ENCODE measurements around the gene RO60. TPM values are rescaled to one million over a fixed set of nuclear protein-coding genes. Genes with fewer than 3 reads are reported as not detected.

RO60 gene
- total RNA-seq, 1 donor from 2014 or later, result 87.8 TPM

GRCh38 chr1:193108471-193108870, 49.1 kb downstream of the RO60 start:
- no peak for TF ChIP-seq CTCF (IDR thresholded peaks at IDR 0.05; ENCODE audit: unreplicated experiment)
- Mint-ChIP-seq H3K36me3 (ENCODE audit: insufficient read depth) (no peaks in the 10 kb centered on the region), H3K27me3 (peaks cover 2% of the 10 kb centered on the region), H3K27ac (peak overlapping the region; percentile 41), H3K4me1 (ENCODE audit: low read depth) (peaks cover 12% of the 10 kb centered on the region), H3K9me3 (ENCODE audit: low read depth) (no peaks in the 10 kb centered on the region), H3K4me3 (ENCODE audit: low read depth) (no peak overlapping the region)
- DNase-seq (ENCODE audit: low spot score, unreplicated experiment), result no peak

Other genes with a start within 250 kb of the RO60 start
- gene UCHL5, start 252 bp upstream of the RO60 start, total RNA-seq, result 25.3 and 28.5 TPM in 2 replicates
- gene GLRX2, start 45.8 kb downstream of the RO60 start, total RNA-seq, result 8.5 TPM in 2 replicates
- 62.7 and 64.0 TPM in 2 replicates for gene CDC73, start 62.4 kb downstream of the RO60 start, total RNA-seq
- gene B3GALT2, start 127.0 kb downstream of the RO60 start, total RNA-seq, result 0.44 and 0.79 TPM in 2 replicates